K562 (cell line): ENCODE results near the gene HCRTR1. TPM values are rescaled to one million over a fixed set of nuclear protein-coding genes. Genes with fewer than 3 reads are reported as not detected.

ENCODE experiments used
- CHD1 ChIP-seq: fragments of 200-600 bp; sonication (generic); IDR thresholded peaks from one replicate; pipeline ENCODE4 v1.6.1; 2012; ENCODE audit warnings: mild to moderate bottlenecking, moderate library complexity, low read length, inconsistent platforms
- CXXC5 ChIP-seq: fragments of 250-450 bp; sonication (Bioruptor Pico); IDR thresholded peaks from 2 replicates; pipeline ENCODE4 v1.8.0; 2022; ENCODE audit warnings: inconsistent platforms, mild to moderate bottlenecking, moderate library complexity
- GATA2 ChIP-seq: sonication (generic); formaldehyde crosslinking; IDR thresholded peaks from 2 replicates; pipeline ENCODE4 v1.4.0; 2020; ENCODE audit warnings: mild to moderate bottlenecking, missing genetic modification reagents
- HMGN3 ChIP-seq: IDR thresholded peaks from 2 replicates; pipeline ENCODE4 v1.6.1; 2011; ENCODE audit warnings: borderline replicate concordance, low read depth, mild to moderate bottlenecking, mixed read lengths, low read length; ENCODE audit not compliant: insufficient read length; ENCODE audit errors: extremely low read depth
- HOXB6 ChIP-seq: fragments of 250-450 bp; sonication (Bioruptor Pico); IDR thresholded peaks from 2 replicates; pipeline ENCODE4 v1.5.1; 2022; ENCODE audit warnings: mild to moderate bottlenecking, borderline replicate concordance
- KLF16 ChIP-seq: IDR thresholded peaks from 2 replicates; pipeline ENCODE4 v1.6.1; 2016; ENCODE audit warnings: antibody characterized with exemption
- PML ChIP-seq: IDR thresholded peaks from 2 replicates; pipeline ENCODE4 v1.6.1; 2012; ENCODE audit warnings: low read length, inconsistent platforms
- RBBP5 ChIP-seq: fragments of 200-600 bp; sonication (generic); IDR thresholded peaks from 2 replicates; pipeline ENCODE4 v1.6.1; 2012; ENCODE audit warnings: borderline replicate concordance, mild to moderate bottlenecking, low read length, control low read depth, inconsistent platforms; ENCODE audit not compliant: insufficient read depth, poor library complexity, severe bottlenecking
- RBM14 ChIP-seq: fragments of 200-400 bp; formaldehyde crosslinking; IDR thresholded peaks from 2 replicates; pipeline ENCODE4 v1.6.1; 2018; ENCODE audit warnings: low read depth, mild to moderate bottlenecking, low read length, moderate library complexity, borderline replicate concordance; ENCODE audit not compliant: insufficient read depth
- RBM34 ChIP-seq: fragments of 200-400 bp; formaldehyde crosslinking; IDR thresholded peaks from 2 replicates; pipeline ENCODE4 v1.6.1; 2018; ENCODE audit warnings: low read length, borderline replicate concordance; ENCODE audit not compliant: insufficient read depth
- SAFB2 ChIP-seq: fragments of 200-400 bp; formaldehyde crosslinking; IDR thresholded peaks from 2 replicates; pipeline ENCODE4 v1.6.1; 2018; ENCODE audit warnings: borderline replicate concordance, low read length, low read depth, moderate library complexity; ENCODE audit not compliant: severe bottlenecking
- U2AF2 ChIP-seq: fragments of 200-400 bp; formaldehyde crosslinking; optimal IDR thresholded peaks from 2 replicates; pipeline ENCODE3; 2017; ENCODE audit warnings: low read depth, mild to moderate bottlenecking, low read length
- ZC3H8 ChIP-seq: fragments of 450-650 bp; IDR thresholded peaks from 2 replicates; pipeline ENCODE4 v1.6.1; 2017
- ZNF274 ChIP-seq: IDR thresholded peaks from 2 replicates; pipeline ENCODE4 v1.6.1; 2011; ENCODE audit warnings: low read depth, mild to moderate bottlenecking, low read length, moderate library complexity, borderline replicate concordance
- ZNF41 ChIP-seq: fragments of 250-450 bp; sonication (Bioruptor Pico); conservative IDR thresholded peaks from 2 replicates; pipeline ENCODE4 v1.4.0; 2020; ENCODE audit warnings: mild to moderate bottlenecking
- ZNF76 ChIP-seq: fragments of 250-450 bp; sonication (Bioruptor Pico); IDR thresholded peaks from 2 replicates; pipeline ENCODE4 v1.4.0; 2020; ENCODE audit warnings: mild to moderate bottlenecking, moderate library complexity, borderline replicate concordance
- ZNF764 ChIP-seq: fragments of 250-450 bp; sonication (Bioruptor Pico); IDR thresholded peaks from 2 replicates; pipeline ENCODE4 v1.4.0; 2020; ENCODE audit warnings: low read depth, mild to moderate bottlenecking, moderate library complexity
- polyA plus RNA-seq, 8 experiments: library from polyadenylated mRNA; depleted of rRNA in 4 of 8; stranded (reverse) in 5 of 8; unstranded in 3 of 8; fragments of >200 nt; fragmentation: Nextera tagmentation in 2 of 8; fragmentation: Illumina TruSeq in 1 of 8; extraction: Ambion mirVana in 2 of 8; extraction: Trizol in 1 of 8; gene quantifications; 2 replicates each; pipeline versions ENCODE4 v1.2.1 to v1.2.3, GENCODE V29; 2011 to 2014; ENCODE audit warnings: inconsistent platforms in 1 of 8, missing spikeins in 1 of 8
- total RNA-seq, 7 experiments: library from RNA; depleted of rRNA in 6 of 7; stranded (reverse); fragments of >200 nt in 6 of 7; fragmentation: Illumina TruSeq in 2 of 7; extraction: Trizol in 2 of 7; gene quantifications; 2 replicates each; pipeline versions ENCODE4 v1.2.1 to v1.2.3, GENCODE V29; 2011 to 2021; ENCODE audit warnings: low replicate concordance in 1 of 7
- TF ChIP-seq, protein P1 (sequence below): fragments of 450-650 bp; IDR thresholded peaks from 2 replicates; pipeline ENCODE4 v1.7.1; 2018; ENCODE audit warnings: mild to moderate bottlenecking, low read depth; ENCODE audit not compliant: partially characterized antibody
- TF ChIP-seq, protein P2 (sequence below): fragments of 200-400 bp; formaldehyde crosslinking; IDR thresholded peaks from 2 replicates; pipeline ENCODE4 v1.6.1; 2017; ENCODE audit warnings: mild to moderate bottlenecking, low read depth, low read length, moderate library complexity
- TF ChIP-seq, protein P3 (sequence below): fragments of 250-450 bp; sonication (Bioruptor Pico); IDR thresholded peaks from 2 replicates; pipeline ENCODE4 v1.5.0; 2021
- TF ChIP-seq, protein P4 (sequence below), 2 experiments: fragments of 450-650 bp in 1 of 2; sonication (generic) in 1 of 2; formaldehyde crosslinking; conservative IDR thresholded peaks; 2 replicates each; pipeline versions ENCODE4 v1.4.0 to v1.8.1; 2020 to 2022; ENCODE audit warnings: mild to moderate bottlenecking in 1 of 2, missing genetic modification reagents in 1 of 2

HCRTR1 gene
- total and polyA plus RNA-seq, 9 of the 15 experiments (the other 6 are each of a cell fraction or from before 2014, with no cell fraction given): not detected

DNA sequence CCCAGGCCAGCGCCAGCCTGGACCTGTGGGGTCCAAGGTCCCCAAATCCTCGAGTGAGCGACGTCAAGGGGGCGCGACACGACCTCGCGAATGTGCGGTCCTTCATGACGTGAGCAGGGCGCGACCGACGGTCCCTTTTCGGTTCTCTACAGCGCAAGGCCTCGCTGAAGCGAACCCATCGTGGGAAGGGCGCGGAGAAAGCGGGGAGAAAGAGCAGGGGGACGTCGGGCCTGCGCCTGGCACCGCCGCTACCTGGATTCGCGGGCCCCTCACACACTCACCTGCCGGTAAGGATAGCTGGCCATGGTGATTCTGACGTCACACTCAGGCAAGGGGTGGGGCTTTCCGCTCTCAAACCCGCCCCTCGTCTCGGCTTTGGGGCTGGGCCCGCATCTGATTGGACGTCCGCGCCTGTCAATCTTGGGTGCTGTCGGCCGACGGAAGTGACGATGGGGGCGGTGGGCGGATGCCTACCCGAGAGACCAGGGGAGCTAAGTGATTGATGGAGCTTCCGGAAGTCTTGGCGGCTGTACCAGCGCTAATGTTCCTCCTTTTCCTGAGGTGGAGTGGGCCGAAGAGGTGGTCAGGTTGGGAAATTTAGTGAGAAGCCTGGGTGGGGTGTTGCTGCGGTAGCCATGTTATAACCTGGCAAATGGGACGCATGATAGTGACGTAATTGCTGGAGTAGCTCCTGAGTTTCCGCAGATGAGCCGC is 27.2 kb downstream of the HCRTR1 start, which contains the start of gene PEF1 (continued):
- TF ChIP-seq, protein P1, sequence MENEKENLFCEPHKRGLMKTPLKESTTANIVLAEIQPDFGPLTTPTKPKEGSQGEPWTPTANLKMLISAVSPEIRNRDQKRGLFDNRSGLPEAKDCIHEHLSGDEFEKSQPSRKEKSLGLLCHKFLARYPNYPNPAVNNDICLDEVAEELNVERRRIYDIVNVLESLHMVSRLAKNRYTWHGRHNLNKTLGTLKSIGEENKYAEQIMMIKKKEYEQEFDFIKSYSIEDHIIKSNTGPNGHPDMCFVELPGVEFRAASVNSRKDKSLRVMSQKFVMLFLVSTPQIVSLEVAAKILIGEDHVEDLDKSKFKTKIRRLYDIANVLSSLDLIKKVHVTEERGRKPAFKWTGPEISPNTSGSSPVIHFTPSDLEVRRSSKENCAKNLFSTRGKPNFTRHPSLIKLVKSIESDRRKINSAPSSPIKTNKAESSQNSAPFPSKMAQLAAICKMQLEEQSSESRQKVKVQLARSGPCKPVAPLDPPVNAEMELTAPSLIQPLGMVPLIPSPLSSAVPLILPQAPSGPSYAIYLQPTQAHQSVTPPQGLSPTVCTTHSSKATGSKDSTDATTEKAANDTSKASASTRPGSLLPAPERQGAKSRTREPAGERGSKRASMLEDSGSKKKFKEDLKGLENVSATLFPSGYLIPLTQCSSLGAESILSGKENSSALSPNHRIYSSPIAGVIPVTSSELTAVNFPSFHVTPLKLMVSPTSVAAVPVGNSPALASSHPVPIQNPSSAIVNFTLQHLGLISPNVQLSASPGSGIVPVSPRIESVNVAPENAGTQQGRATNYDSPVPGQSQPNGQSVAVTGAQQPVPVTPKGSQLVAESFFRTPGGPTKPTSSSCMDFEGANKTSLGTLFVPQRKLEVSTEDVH: peak; percentile 97
- TF ChIP-seq CHD1 (no peak), RBM14 (no peak), HOXB6 (CRISPR knock-in tag) (no peak), GATA2 (CRISPR knock-in tag) (no peak), RBM34 (no peak), CXXC5 (CRISPR knock-in tag) (peak; percentile 97), ZNF76 (no peak), HMGN3 (peak; percentile 28), RBBP5 (peak; percentile 74), ZC3H8 (no peak), U2AF2 (no peak), SAFB2 (no peak), KLF16 (no peak; the same call in 1 of the 2 replicates), PML (peak; percentile 76), ZNF764 (CRISPR knock-in tag) (no peak), ZNF274 (no peak), ZNF41 (no peak)
- TF ChIP-seq, protein P2, sequence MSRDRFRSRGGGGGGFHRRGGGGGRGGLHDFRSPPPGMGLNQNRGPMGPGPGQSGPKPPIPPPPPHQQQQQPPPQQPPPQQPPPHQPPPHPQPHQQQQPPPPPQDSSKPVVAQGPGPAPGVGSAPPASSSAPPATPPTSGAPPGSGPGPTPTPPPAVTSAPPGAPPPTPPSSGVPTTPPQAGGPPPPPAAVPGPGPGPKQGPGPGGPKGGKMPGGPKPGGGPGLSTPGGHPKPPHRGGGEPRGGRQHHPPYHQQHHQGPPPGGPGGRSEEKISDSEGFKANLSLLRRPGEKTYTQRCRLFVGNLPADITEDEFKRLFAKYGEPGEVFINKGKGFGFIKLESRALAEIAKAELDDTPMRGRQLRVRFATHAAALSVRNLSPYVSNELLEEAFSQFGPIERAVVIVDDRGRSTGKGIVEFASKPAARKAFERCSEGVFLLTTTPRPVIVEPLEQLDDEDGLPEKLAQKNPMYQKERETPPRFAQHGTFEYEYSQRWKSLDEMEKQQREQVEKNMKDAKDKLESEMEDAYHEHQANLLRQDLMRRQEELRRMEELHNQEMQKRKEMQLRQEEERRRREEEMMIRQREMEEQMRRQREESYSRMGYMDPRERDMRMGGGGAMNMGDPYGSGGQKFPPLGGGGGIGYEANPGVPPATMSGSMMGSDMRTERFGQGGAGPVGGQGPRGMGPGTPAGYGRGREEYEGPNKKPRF: no peak
- TF ChIP-seq, protein P3, sequence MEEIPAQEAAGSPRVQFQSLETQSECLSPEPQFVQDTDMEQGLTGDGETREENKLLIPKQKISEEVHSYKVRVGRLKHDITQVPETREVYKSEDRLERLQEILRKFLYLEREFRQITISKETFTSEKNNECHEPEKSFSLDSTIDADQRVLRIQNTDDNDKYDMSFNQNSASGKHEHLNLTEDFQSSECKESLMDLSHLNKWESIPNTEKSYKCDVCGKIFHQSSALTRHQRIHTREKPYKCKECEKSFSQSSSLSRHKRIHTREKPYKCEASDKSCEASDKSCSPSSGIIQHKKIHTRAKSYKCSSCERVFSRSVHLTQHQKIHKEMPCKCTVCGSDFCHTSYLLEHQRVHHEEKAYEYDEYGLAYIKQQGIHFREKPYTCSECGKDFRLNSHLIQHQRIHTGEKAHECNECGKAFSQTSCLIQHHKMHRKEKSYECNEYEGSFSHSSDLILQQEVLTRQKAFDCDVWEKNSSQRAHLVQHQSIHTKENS (CRISPR knock-in tag): no peak
- TF ChIP-seq, protein P4, sequence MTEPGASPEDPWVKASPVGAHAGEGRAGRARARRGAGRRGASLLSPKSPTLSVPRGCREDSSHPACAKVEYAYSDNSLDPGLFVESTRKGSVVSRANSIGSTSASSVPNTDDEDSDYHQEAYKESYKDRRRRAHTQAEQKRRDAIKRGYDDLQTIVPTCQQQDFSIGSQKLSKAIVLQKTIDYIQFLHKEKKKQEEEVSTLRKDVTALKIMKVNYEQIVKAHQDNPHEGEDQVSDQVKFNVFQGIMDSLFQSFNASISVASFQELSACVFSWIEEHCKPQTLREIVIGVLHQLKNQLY (CRISPR knock-in tag; conservative IDR thresholded peaks at IDR 0.05): 0 out of 4 replicates have a peak, but pooled peaks of 1 of the 2 experiments have one; percentile 59
